Ovary (tissue), 3 donors: ENCODE data around the gene FBXL7.

Experiments used
- POLR2A ChIP-seq: fragments of 450-650 bp; IDR thresholded peaks from one replicate; pipeline ENCODE4 v1.6.1; 2017; ENCODE audit warnings: antibody characterized with exemption, mild to moderate bottlenecking, moderate library complexity
- TF ChIP-seq, protein P1 (sequence below), 3 donors: fragments of 450-650 bp in 2 of 3; fragments of 200-600 bp in 1 of 3; IDR thresholded peaks; one replicate each; pipeline versions ENCODE4 v1.5.1 to v1.8.0; 2016 to 2022; ENCODE audit warnings: antibody characterized with exemption in 3 of 3, mild to moderate bottlenecking in 1 of 3
- donor health status: DM: no; HTN: no; CAD: no.

DNA sequence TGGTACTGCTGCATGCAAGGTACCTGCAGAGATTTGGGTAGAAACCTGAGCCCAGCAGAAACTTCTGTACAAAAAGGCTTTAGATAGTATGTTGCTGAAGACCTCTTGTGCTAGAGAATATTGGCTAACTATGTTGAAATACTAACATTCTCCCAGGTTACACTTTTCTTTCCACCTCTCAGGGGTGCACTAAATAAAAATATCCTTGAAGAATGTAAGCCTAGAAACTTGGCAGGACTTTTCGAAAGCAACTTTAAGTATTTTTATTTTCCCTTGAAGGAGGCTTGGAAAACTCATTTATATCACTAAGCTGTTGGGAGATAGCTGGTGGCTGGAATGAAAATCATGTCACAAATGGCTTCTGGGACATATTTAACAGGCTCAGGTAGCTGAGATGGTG lies 50.0 kb downstream of the FBXL7 start:
- TF ChIP-seq, protein P1, sequence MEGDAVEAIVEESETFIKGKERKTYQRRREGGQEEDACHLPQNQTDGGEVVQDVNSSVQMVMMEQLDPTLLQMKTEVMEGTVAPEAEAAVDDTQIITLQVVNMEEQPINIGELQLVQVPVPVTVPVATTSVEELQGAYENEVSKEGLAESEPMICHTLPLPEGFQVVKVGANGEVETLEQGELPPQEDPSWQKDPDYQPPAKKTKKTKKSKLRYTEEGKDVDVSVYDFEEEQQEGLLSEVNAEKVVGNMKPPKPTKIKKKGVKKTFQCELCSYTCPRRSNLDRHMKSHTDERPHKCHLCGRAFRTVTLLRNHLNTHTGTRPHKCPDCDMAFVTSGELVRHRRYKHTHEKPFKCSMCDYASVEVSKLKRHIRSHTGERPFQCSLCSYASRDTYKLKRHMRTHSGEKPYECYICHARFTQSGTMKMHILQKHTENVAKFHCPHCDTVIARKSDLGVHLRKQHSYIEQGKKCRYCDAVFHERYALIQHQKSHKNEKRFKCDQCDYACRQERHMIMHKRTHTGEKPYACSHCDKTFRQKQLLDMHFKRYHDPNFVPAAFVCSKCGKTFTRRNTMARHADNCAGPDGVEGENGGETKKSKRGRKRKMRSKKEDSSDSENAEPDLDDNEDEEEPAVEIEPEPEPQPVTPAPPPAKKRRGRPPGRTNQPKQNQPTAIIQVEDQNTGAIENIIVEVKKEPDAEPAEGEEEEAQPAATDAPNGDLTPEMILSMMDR (IDR thresholded peaks at IDR 0.05): no peak
- TF ChIP-seq POLR2A: no peak
